SK-N-SH (cell line): Measurements from ENCODE around the gene TTC38. TPM values are rescaled to one million over a fixed set of nuclear protein-coding genes. Genes with fewer than 3 reads are reported as not detected.
"Not testable (repeated sequence)": the region's sequence is repeated elsewhere in the genome, so short reads cannot be mapped to it uniquely, and the experiment has no call there.

Experiments
- CTCF ChIA-PET: fragments of 300-600, 350-600 bp; formaldehyde crosslinking; extraction: SDS; loops from one replicate; lab custom pipeline; 2021; lab: Yijun Ruan, JAX
- POLR2A ChIA-PET: fragments of 350-600 bp; sonication (Branson Sonifier 250); formaldehyde crosslinking; extraction: SDS; loops from one replicate; lab custom pipeline; 2020; ENCODE audit warnings: antibody characterized with exemption, inconsistent platforms; lab: Yijun Ruan, JAX
- DNase-seq: peaks from one replicate; pipeline ENCODE4 v3.0.0; 2012
- H2AFZ ChIP-seq: fragments of 200-600 bp; sonication (generic); 2 replicates; pipeline ENCODE4 v1.8.1; 2016; ENCODE audit warnings: antibody characterized with exemption, mild to moderate bottlenecking, low read depth
- H3F3A ChIP-seq: fragments of 200-600 bp; sonication (generic); replicated peaks from 2 replicates; pipeline ENCODE3; 2016; ENCODE audit warnings: antibody characterized with exemption, mild to moderate bottlenecking; ENCODE audit not compliant: insufficient read depth
- H3K27ac ChIP-seq, 2 experiments: fragments of 200-500 bp in 1 of 2; fragments of 200-600 bp in 1 of 2; sonication (Bioruptor generic) in 1 of 2; sonication (generic), shearing (Covaris generic) in 1 of 2; 2 replicates each; pipeline versions ENCODE4 v1.5.1 to v1.6.1; 2014 to 2016; ENCODE audit warnings: low read depth in 2 of 2, inconsistent platforms in 1 of 2, low read length in 1 of 2, mild to moderate bottlenecking in 1 of 2, mixed read lengths in 1 of 2
- H3K27me3 ChIP-seq: fragments of 200-600 bp; sonication (generic), shearing (Covaris generic); 2 replicates; pipeline ENCODE4 v1.6.1; 2016; ENCODE audit warnings: mixed run types; ENCODE audit not compliant: insufficient read depth
- H3K36me3 ChIP-seq, 2 experiments: fragments of 200-500 bp in 1 of 2; fragments of 200-600 bp in 1 of 2; sonication (Bioruptor generic) in 1 of 2; sonication (generic) in 1 of 2; replicated peaks in 1 of 2; 2 replicates each; pipeline versions ENCODE3 to v1.5.1; 2014 to 2016; ENCODE audit warnings: low read length in 1 of 2, mild to moderate bottlenecking in 1 of 2; ENCODE audit not compliant: insufficient read depth in 2 of 2, control insufficient read depth in 1 of 2
- H3K4me1 ChIP-seq, 2 experiments: fragments of 200-500 bp in 1 of 2; fragments of 200-600 bp in 1 of 2; sonication (Bioruptor generic) in 1 of 2; sonication (generic), shearing (Covaris generic) in 1 of 2; 2 replicates each; pipeline versions ENCODE4 v1.5.1 to v1.6.1; 2014 to 2016; ENCODE audit warnings: low read depth in 1 of 2, low read length in 1 of 2, mixed run types in 1 of 2; ENCODE audit not compliant: insufficient read depth in 2 of 2, control insufficient read depth in 1 of 2
- H3K4me2 ChIP-seq: fragments of 200-600 bp; sonication (generic), shearing (Covaris generic); 2 replicates; pipeline ENCODE4 v1.6.1; 2017; ENCODE audit warnings: mixed run types
- H3K4me3 ChIP-seq, 2 experiments: fragments of 200-500 bp in 1 of 2; fragments of 200-600 bp in 1 of 2; sonication (Bioruptor generic) in 1 of 2; sonication (generic), shearing (Covaris generic) in 1 of 2; 2 replicates each; pipeline versions ENCODE4 v1.5.1 to v1.8.1; 2014 to 2016; ENCODE audit warnings: low read depth in 2 of 2, inconsistent platforms in 1 of 2, low read length in 1 of 2, mild to moderate bottlenecking in 1 of 2, mixed read lengths in 1 of 2, moderate library complexity in 1 of 2
- H3K79me2 ChIP-seq: fragments of 200-600 bp; sonication (generic); 2 replicates; pipeline ENCODE4 v1.8.1; 2017; ENCODE audit warnings: mild to moderate bottlenecking; ENCODE audit not compliant: insufficient read depth
- H3K9ac ChIP-seq: fragments of 200-600 bp; sonication (generic); 2 replicates; pipeline ENCODE4 v1.6.1; 2017; ENCODE audit warnings: mixed run types
- H3K9me2 ChIP-seq: fragments of 200-600 bp; sonication (generic); 2 replicates; pipeline ENCODE4 v1.6.1; 2017; ENCODE audit warnings: mixed run types
- H3K9me3 ChIP-seq: fragments of 200-600 bp; sonication (generic); 2 replicates; pipeline ENCODE4 v1.6.1; 2017; ENCODE audit warnings: mixed run types, mild to moderate bottlenecking, moderate library complexity
- H4K20me1 ChIP-seq: fragments of 200-600 bp; sonication (generic); 2 replicates; pipeline ENCODE4 v1.6.1; 2017; ENCODE audit warnings: mild to moderate bottlenecking, mixed run types; ENCODE audit not compliant: insufficient read depth
- IRF3 ChIP-seq: fragments of 150-350 bp; IDR thresholded peaks from 2 replicates; pipeline ENCODE4 v1.6.1; 2016; ENCODE audit warnings: mild to moderate bottlenecking, low read depth, low read length
- NRF1 ChIP-seq: IDR thresholded peaks from 2 replicates; pipeline ENCODE4 v1.6.1; 2012; ENCODE audit warnings: low read depth, mild to moderate bottlenecking, low read length
- RFX5 ChIP-seq: IDR thresholded peaks from 2 replicates; pipeline ENCODE4 v1.6.1; 2012; ENCODE audit warnings: mild to moderate bottlenecking, improper control_type of control experiment, low read length
- WGBS: methylation state at CpG from one replicate; pipeline ENCODE4 v1.1.6; 2017; ENCODE audit warnings: low lambda C conversion rate; 5-methylcytosine and 5-hydroxymethylcytosine counted together
- polyA plus RNA-seq, 3 experiments: library from polyadenylated mRNA; depleted of rRNA; stranded (reverse); fragments of >200 nt; gene quantifications; 2 replicates each; pipeline ENCODE4 v1.2.3, GENCODE V29; 2012
- TF ChIP-seq, protein P1 (sequence below): fragments of 200-600 bp; sonication (generic); IDR thresholded peaks from 2 replicates; pipeline ENCODE4 v1.6.1; 2017; ENCODE audit warnings: antibody characterized with exemption, mild to moderate bottlenecking, moderate library complexity

TTC38 gene
- polyA plus RNA-seq, 1 of the 3 experiments (the other 2 are of a cell fraction) = 24.0 TPM

- ChIA-PET CTCF (no interaction called here), POLR2A (no interaction called here)
- H4K20me1 ChIP-seq = no peaks in the 10 kb centered on the region
- H3K4me1 ChIP-seq = peaks cover 0 to under 1% of the 10 kb centered on the region in 2 experiments; a peak in 2 of 4 replicates
- H2AFZ ChIP-seq = no peak within 1 kb of the TSS
- DNase-seq = no peak
- H3K9ac ChIP-seq = no peak within 1 kb of the TSS
- H3K4me2 ChIP-seq = no peak within 1 kb of the TSS
- peaks cover 7% of the 10 kb centered on the region for H3F3A ChIP-seq
- no peaks in the 10 kb centered on the region for H3K9me3 ChIP-seq
- 96% methylated on average over 27 of the region's 30 CpGs for whole genome bisulfite sequencing
- H3K4me3 ChIP-seq = no peak within 1 kb of the TSS
- TF ChIP-seq, protein P1, sequence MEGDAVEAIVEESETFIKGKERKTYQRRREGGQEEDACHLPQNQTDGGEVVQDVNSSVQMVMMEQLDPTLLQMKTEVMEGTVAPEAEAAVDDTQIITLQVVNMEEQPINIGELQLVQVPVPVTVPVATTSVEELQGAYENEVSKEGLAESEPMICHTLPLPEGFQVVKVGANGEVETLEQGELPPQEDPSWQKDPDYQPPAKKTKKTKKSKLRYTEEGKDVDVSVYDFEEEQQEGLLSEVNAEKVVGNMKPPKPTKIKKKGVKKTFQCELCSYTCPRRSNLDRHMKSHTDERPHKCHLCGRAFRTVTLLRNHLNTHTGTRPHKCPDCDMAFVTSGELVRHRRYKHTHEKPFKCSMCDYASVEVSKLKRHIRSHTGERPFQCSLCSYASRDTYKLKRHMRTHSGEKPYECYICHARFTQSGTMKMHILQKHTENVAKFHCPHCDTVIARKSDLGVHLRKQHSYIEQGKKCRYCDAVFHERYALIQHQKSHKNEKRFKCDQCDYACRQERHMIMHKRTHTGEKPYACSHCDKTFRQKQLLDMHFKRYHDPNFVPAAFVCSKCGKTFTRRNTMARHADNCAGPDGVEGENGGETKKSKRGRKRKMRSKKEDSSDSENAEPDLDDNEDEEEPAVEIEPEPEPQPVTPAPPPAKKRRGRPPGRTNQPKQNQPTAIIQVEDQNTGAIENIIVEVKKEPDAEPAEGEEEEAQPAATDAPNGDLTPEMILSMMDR = no peak
- TF ChIP-seq RFX5 (no peak), IRF3 (no peak), NRF1 (no peak)
- H3K27ac ChIP-seq = no peak within 1 kb of the TSS
- H3K27me3 ChIP-seq = no peaks in the 10 kb centered on the region
- H3K9me2 ChIP-seq = no peaks in the 10 kb centered on the region
- H3K79me2 ChIP-seq = peaks cover 3% of the 10 kb centered on the region
- H3K36me3 ChIP-seq = no peaks in the 10 kb centered on the region
These were observed 4.6 kb upstream of the TTC38 start, which contains the start of gene PKDREJ for GRCh38 chr22:46263216-46263590. Gene PKDREJ (minus strand): TSS chr22:46263343. CDS start chr22:46263322, 21 bp downstream.

- CTCF ChIA-PET, POLR2A ChIA-PET: not testable (repeated sequence)
These were observed 3.3 kb upstream of the TTC38 start for GRCh38 chr22:46264520-46264919.

GRCh38 chr22:46265627-46266026 lies 2.2 kb upstream of the TTC38 start:
- H2AFZ ChIP-seq, H3K9me2 ChIP-seq, H3K36me3 ChIP-seq, H3K9ac ChIP-seq, H3K4me2 ChIP-seq, H3K27ac ChIP-seq, POLR2A ChIA-PET, DNase-seq, H3K9me3 ChIP-seq, CTCF ChIA-PET, H3F3A ChIP-seq, H3K27me3 ChIP-seq, H4K20me1 ChIP-seq, H3K4me3 ChIP-seq: not testable (repeated sequence)
- WGBS = 88% methylated on average over 4 of the region's 4 CpGs
- Histone ChIP-seq H3K79me2 (peaks cover 22% of the 10 kb centered on the region), H3K4me1 (peaks cover 0 to 12% of the 10 kb centered on the region in 2 experiments; a peak in 2 of 4 replicates)

More at GRCh38 chr22:46264520-46264919, 3.3 kb upstream of the TTC38 start:
- not testable (repeated sequence) for H3K4me3 ChIP-seq, H3K9me2 ChIP-seq, H3F3A ChIP-seq, H3K4me2 ChIP-seq, H3K9me3 ChIP-seq, H3K36me3 ChIP-seq, H3K27me3 ChIP-seq, H3K9ac ChIP-seq, H3K27ac ChIP-seq, H2AFZ ChIP-seq, DNase-seq, H4K20me1 ChIP-seq
- Histone ChIP-seq H3K4me1 (peaks cover 0 to 12% of the 10 kb centered on the region in 2 experiments; a peak in 2 of 4 replicates), H3K79me2 (peaks cover 16% of the 10 kb centered on the region)
- WGBS = 79% methylated on average over 6 of the region's 6 CpGs
